GM12878 (cell line): Measurements from ENCODE around the gene TMEM14B. TPM values are rescaled to one million over a fixed set of nuclear protein-coding genes. Genes with fewer than 3 reads are reported as not detected.

Source experiments
- ATAC-seq: fragments of 200-7000 bp; cut with Tn5 transposase; 3 replicates; pipeline ENCODE4 v1.9.1; 2020; ENCODE audit warnings: mild to moderate bottlenecking, moderate library complexity
- BruUV-seq: library from RNA; stranded (reverse); fragments of 400-500 nt; replicated peaks from 2 replicates; lab custom pipeline; 2021; lab: Mats Ljungman, UMichigan
- CTCF ChIA-PET: fragments of 300-600 bp; sonication (Branson Sonifier 250); formaldehyde crosslinking; extraction: SDS; loops from one replicate; lab custom pipeline; 2021; ENCODE audit warnings: inconsistent platforms; lab: Yijun Ruan, JAX
- POLR2A ChIA-PET: fragments of 350-600 bp; formaldehyde crosslinking; extraction: SDS; loops from one replicate; lab custom pipeline; 2021; ENCODE audit warnings: inconsistent platforms; lab: Charles Lee
- RAD21 ChIA-PET: fragments of 300-600 bp; sonication (Branson Sonifier 250); formaldehyde crosslinking; loops from one replicate; lab custom pipeline; 2023; ENCODE audit warnings: antibody characterized with exemption; ENCODE audit not compliant: unreplicated experiment; lab: Charles Lee
- SMC1A ChIA-PET: fragments of 300-600 bp; sonication (Branson Sonifier 250); formaldehyde crosslinking; loops from one replicate; lab custom pipeline; 2023; ENCODE audit not compliant: unreplicated experiment, uncharacterized antibody; lab: Charles Lee
- DNase-seq: peaks from one replicate; pipeline ENCODE4 v3.0.0-alpha.2; 2011; ENCODE audit warnings: low read depth, low spot score
- FAIRE-seq: peaks from 3 replicates; lab custom pipeline; 2011; peaks lifted over from hg19 to GRCh38; lab: Jason Lieb, UNC
- H2AFZ ChIP-seq: 2 replicates; pipeline ENCODE4 v1.6.0; 2011; ENCODE audit warnings: low read depth, low read length, control low read depth; ENCODE audit not compliant: control insufficient read depth
- H3K27ac ChIP-seq: 2 replicates; pipeline ENCODE4 v1.5.1; 2011; ENCODE audit warnings: control low read depth; ENCODE audit not compliant: control insufficient read depth, insufficient read depth
- H3K27me3 ChIP-seq, 2 experiments: replicated peaks in 1 of 2; 2 replicates each; pipeline versions ENCODE4 v1.6.0 to v1.6.1; 2011; ENCODE audit warnings: low read length in 1 of 2; ENCODE audit not compliant: control insufficient read depth in 2 of 2, insufficient read depth in 2 of 2
- H3K36me3 ChIP-seq, 2 experiments: 2 replicates each; pipeline ENCODE4 v1.5.1; 2011; ENCODE audit warnings: low read length in 1 of 2; ENCODE audit not compliant: control insufficient read depth in 2 of 2, insufficient read depth in 2 of 2
- H3K4me1 ChIP-seq: 2 replicates; pipeline ENCODE4 v1.6.1; 2011; ENCODE audit warnings: mild to moderate bottlenecking, low read length, moderate library complexity, mixed read lengths; ENCODE audit not compliant: control insufficient read depth, insufficient read depth
- H3K4me2 ChIP-seq: 2 replicates; pipeline ENCODE4 v1.6.0; 2011; ENCODE audit warnings: control low read depth; ENCODE audit not compliant: control insufficient read depth, insufficient read depth
- H3K4me3 ChIP-seq: fragments of 200-600 bp; sonication (generic); 2 replicates; pipeline ENCODE4 v1.5.1; 2016
- H3K79me2 ChIP-seq: 2 replicates; pipeline ENCODE4 v1.6.0; 2011; ENCODE audit warnings: low read length; ENCODE audit not compliant: control insufficient read depth, insufficient read depth
- H3K9ac ChIP-seq: 2 replicates; pipeline ENCODE4 v1.8.0; 2011; ENCODE audit warnings: low read length, control low read depth, mixed read lengths; ENCODE audit not compliant: control insufficient read depth, insufficient read depth
- H3K9me3 ChIP-seq: replicated peaks from 3 replicates; pipeline ENCODE4 v1.5.1; 2011; ENCODE audit warnings: mild to moderate bottlenecking, low read length; ENCODE audit not compliant: control insufficient read depth, insufficient read depth
- H4K20me1 ChIP-seq: 2 replicates; pipeline ENCODE4 v1.6.0; 2011; ENCODE audit not compliant: control insufficient read depth, insufficient read depth
- BCL11A ChIP-seq: IDR thresholded peaks from 2 replicates; pipeline ENCODE4 v1.6.1; 2011; ENCODE audit warnings: low read depth, low read length
- DPF2 ChIP-seq: fragments of 450-650 bp; IDR thresholded peaks from 2 replicates; pipeline ENCODE4 v1.6.1; 2017; ENCODE audit warnings: mild to moderate bottlenecking
- LARP7 ChIP-seq: fragments of 450-650 bp; IDR thresholded peaks from 2 replicates; pipeline ENCODE4 v1.6.1; 2017; ENCODE audit warnings: mild to moderate bottlenecking
- NBN ChIP-seq: fragments of 450-650 bp; IDR thresholded peaks from 2 replicates; pipeline ENCODE4 v1.6.1; 2016
- NFXL1 ChIP-seq: fragments of 450-650 bp; IDR thresholded peaks from 2 replicates; pipeline ENCODE4 v1.6.1; 2017; ENCODE audit warnings: antibody characterized with exemption, mild to moderate bottlenecking, borderline replicate concordance
- NR2C2 ChIP-seq: IDR thresholded peaks from 2 replicates; pipeline ENCODE4 v1.6.1; 2011; ENCODE audit warnings: borderline replicate concordance, low read depth; ENCODE audit not compliant: control insufficient read depth, insufficient read length
- NR2F1 ChIP-seq: fragments of 450-650 bp; conservative IDR thresholded peaks from 2 replicates; pipeline ENCODE4 v1.6.1; 2017; ENCODE audit warnings: mild to moderate bottlenecking
- POU2F2 ChIP-seq: IDR thresholded peaks from 3 replicates; pipeline ENCODE4 v1.6.1; 2011; ENCODE audit warnings: low read depth, mild to moderate bottlenecking, low read length, borderline replicate concordance
- RB1 ChIP-seq: fragments of 450-650 bp; formaldehyde crosslinking; IDR thresholded peaks from 2 replicates; pipeline ENCODE4 v1.6.1; 2017; ENCODE audit warnings: mild to moderate bottlenecking, borderline replicate concordance
- ZBED1 ChIP-seq: IDR thresholded peaks from 2 replicates; pipeline ENCODE4 v1.6.1; 2016; ENCODE audit warnings: borderline replicate concordance
- WGBS: methylation state at CpG from one replicate; pipeline ENCODE4 v1.1.6; 2016; ENCODE audit warnings: low lambda C conversion rate; ENCODE audit not compliant: insufficient replicate concordance, insufficient coverage; ENCODE audit errors: missing lambda C conversion rate; 5-methylcytosine and 5-hydroxymethylcytosine counted together
- in situ Hi-C: fragments of 300-500 bp; cut with MboI; formaldehyde crosslinking; loops from 9 replicates; pipeline ENCODE4 v1.14.3; 2018; ENCODE audit warnings: mixed read lengths
- intact Hi-C: fragments of 100-400 bp; cut with micrococcal nuclease; formaldehyde crosslinking; loops from one replicate; pipeline ENCODE4 v1.14.2; 2022; ENCODE audit not compliant: unreplicated experiment
- polyA plus RNA-seq, 11 experiments: library from polyadenylated mRNA; depleted of rRNA in 4 of 11; unstranded in 6 of 11; stranded (reverse) in 5 of 11; fragments of >200 nt; fragmentation: Nextera tagmentation in 4 of 11; fragmentation: Illumina TruSeq in 1 of 11; extraction: Ambion mirVana in 4 of 11; extraction: Trizol in 1 of 11; gene quantifications; 1 replicate in 1 of 11; 2 replicates in 10 of 11; pipeline versions ENCODE4 v1.2.1 to v1.2.3, GENCODE V29; 2011 to 2016; ENCODE audit warnings: inconsistent platforms in 2 of 11, missing spikeins in 2 of 11, low read depth in 1 of 11
- total RNA-seq, 4 experiments: library from RNA; depleted of rRNA in 3 of 4; stranded (reverse); fragments of >200 nt in 3 of 4; fragmentation: Illumina TruSeq in 1 of 4; extraction: Trizol in 1 of 4; gene quantifications; 2 replicates each; pipeline versions ENCODE4 v1.2.1 to v1.2.3, GENCODE V29; 2013 to 2021
- TF ChIP-seq, protein P1 (sequence below), 3 experiments: IDR thresholded peaks in 2 of 3; conservative IDR thresholded peaks in 1 of 3; 2 replicates each; pipeline ENCODE4 v1.5.1; 2011; ENCODE audit warnings: low read depth in 3 of 3, low read length in 3 of 3, mild to moderate bottlenecking in 3 of 3, control low read depth in 2 of 3, moderate library complexity in 2 of 3, inconsistent platforms in 1 of 3, mixed read lengths in 1 of 3; ENCODE audit not compliant: control insufficient read depth in 2 of 3, insufficient read depth in 1 of 3; ENCODE audit errors: extremely low read depth in 1 of 3
- TF ChIP-seq, protein P2 (sequence below): IDR thresholded peaks from 2 replicates; pipeline ENCODE4 v1.6.1; 2011; ENCODE audit warnings: low read depth, mild to moderate bottlenecking, low read length, moderate library complexity, borderline replicate concordance; ENCODE audit errors: extremely low read depth
- TF ChIP-seq, protein P3 (sequence below): fragments of 450-650 bp; IDR thresholded peaks from 2 replicates; pipeline ENCODE4 v1.6.1; 2016; ENCODE audit warnings: mild to moderate bottlenecking
- TF ChIP-seq, protein P4 (sequence below): IDR thresholded peaks from 2 replicates; pipeline ENCODE4 v1.6.1; 2011; ENCODE audit warnings: low read depth, low read length, improper control_type of control experiment, borderline replicate concordance
- TF ChIP-seq, protein P5 (sequence below): fragments of 450-650 bp; IDR thresholded peaks from 2 replicates; pipeline ENCODE4 v1.6.1; 2017; ENCODE audit warnings: low read depth, mild to moderate bottlenecking, moderate library complexity

The TMEM14B gene
- total and polyA plus RNA-seq, 10 of the 15 experiments (the other 5 are each of a cell fraction or from before 2014, with no cell fraction given) = 80.5 to 399 (median 136) TPM

DNA sequence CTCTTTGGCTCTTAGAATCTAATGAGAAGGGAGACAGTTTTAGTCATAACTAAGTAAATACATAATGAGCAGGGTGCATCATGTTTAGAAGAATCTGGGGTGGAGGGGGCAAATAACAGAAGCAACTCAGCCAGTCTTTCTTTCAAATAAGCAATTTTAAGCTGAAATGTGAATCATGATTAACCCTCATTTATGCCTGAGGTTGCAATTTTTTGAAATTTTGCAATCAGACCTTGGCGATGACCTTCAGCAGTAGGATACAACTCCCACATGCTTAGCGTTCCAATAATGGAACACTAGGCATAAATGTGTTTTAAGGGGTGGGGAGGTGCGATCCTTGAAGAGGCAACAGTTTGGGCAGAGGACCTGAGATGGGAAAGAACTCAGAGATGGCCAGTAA, 30.6 kb downstream of the TMEM14B start (continued):
- TF ChIP-seq, protein P1, sequence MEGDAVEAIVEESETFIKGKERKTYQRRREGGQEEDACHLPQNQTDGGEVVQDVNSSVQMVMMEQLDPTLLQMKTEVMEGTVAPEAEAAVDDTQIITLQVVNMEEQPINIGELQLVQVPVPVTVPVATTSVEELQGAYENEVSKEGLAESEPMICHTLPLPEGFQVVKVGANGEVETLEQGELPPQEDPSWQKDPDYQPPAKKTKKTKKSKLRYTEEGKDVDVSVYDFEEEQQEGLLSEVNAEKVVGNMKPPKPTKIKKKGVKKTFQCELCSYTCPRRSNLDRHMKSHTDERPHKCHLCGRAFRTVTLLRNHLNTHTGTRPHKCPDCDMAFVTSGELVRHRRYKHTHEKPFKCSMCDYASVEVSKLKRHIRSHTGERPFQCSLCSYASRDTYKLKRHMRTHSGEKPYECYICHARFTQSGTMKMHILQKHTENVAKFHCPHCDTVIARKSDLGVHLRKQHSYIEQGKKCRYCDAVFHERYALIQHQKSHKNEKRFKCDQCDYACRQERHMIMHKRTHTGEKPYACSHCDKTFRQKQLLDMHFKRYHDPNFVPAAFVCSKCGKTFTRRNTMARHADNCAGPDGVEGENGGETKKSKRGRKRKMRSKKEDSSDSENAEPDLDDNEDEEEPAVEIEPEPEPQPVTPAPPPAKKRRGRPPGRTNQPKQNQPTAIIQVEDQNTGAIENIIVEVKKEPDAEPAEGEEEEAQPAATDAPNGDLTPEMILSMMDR (IDR thresholded peaks at IDR 0.05 in 2 of 3, conservative IDR thresholded peaks at IDR 0.05 in 1 of 3; ENCODE audit: control insufficient read depth in 2 of 3, extremely low read depth in 1 of 3, insufficient read depth in 1 of 3, low read depth in 3 of 3, low read length in 3 of 3) = no peak
- TF ChIP-seq, protein P2, sequence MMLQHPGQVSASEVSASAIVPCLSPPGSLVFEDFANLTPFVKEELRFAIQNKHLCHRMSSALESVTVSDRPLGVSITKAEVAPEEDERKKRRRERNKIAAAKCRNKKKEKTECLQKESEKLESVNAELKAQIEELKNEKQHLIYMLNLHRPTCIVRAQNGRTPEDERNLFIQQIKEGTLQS = no peak
- TF ChIP-seq, all 136 proteins: peak for 0

DNA sequence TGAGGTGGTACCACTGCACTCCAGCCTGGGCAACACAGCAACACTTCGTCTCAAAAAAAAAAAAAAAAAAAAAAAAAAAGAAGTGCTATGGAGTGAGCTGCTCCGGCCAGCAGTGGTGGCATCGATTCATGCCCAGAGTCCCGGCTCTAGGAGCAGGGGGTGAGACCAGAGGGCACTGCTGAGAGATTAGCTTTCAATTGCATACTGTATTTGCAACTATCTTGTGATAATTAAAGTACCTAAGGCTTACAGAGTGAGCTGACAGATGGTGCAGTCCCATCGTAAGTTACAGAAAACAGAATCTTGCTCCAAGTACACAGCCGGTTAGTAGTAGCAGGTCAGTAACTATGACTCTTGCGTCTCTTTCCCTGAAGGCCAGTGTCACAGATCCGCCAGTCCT, 31.5 kb downstream of the TMEM14B start:
- ChIA-PET CTCF (interaction anchor here (1.5 kb wide), 1 partner anchor 13 kb away, joined by 3 read pairs; no protein-coding TSS in a partner anchor), RAD21 (interaction anchor here (0.6 kb wide), 1 partner anchor 1219 kb away, joined by 3 read pairs; no protein-coding TSS in a partner anchor), POLR2A (no interaction called here), SMC1A (no interaction called here)
- no TSS peak for BruUV-seq
- Histone ChIP-seq H3K4me1 (no peaks in the 10 kb centered on the region), H3K9ac (no peak overlapping the region), H3K27ac (no peak overlapping the region), H4K20me1 (no peaks in the 10 kb centered on the region), H3K4me3 (no peak overlapping the region), H3K9me3 (no peaks in the 10 kb centered on the region), H3K27me3 (no peaks in the 10 kb centered on the region), H3K79me2 (no peaks in the 10 kb centered on the region), H2AFZ (no peak overlapping the region), H3K36me3 (peaks cover 0 to 3% of the 10 kb centered on the region in 2 experiments; a peak in 2 of 4 replicates), H3K4me2 (no peak overlapping the region)
- WGBS = 99% methylated on average over 8 of the region's 8 CpGs
- DNase-seq (no peak), ATAC-seq (no peak), FAIRE-seq (no peak)
- in situ Hi-C loops = no loop called here
- no peak for TF ChIP-seq ZBED1
- no peak for TF ChIP-seq POU2F2
- no peak for TF ChIP-seq RB1
- TF ChIP-seq, protein P3, sequence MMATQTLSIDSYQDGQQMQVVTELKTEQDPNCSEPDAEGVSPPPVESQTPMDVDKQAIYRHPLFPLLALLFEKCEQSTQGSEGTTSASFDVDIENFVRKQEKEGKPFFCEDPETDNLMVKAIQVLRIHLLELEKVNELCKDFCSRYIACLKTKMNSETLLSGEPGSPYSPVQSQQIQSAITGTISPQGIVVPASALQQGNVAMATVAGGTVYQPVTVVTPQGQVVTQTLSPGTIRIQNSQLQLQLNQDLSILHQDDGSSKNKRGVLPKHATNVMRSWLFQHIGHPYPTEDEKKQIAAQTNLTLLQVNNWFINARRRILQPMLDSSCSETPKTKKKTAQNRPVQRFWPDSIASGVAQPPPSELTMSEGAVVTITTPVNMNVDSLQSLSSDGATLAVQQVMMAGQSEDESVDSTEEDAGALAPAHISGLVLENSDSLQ = no peak
- no peak for TF ChIP-seq DPF2
- no peak for TF ChIP-seq BCL11A
- TF ChIP-seq NR2C2 = no peak
- TF ChIP-seq, protein P4, sequence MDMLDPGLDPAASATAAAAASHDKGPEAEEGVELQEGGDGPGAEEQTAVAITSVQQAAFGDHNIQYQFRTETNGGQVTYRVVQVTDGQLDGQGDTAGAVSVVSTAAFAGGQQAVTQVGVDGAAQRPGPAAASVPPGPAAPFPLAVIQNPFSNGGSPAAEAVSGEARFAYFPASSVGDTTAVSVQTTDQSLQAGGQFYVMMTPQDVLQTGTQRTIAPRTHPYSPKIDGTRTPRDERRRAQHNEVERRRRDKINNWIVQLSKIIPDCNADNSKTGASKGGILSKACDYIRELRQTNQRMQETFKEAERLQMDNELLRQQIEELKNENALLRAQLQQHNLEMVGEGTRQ = no peak
- no peak for TF ChIP-seq NBN
- TF ChIP-seq NFXL1 = no peak
- no peak for TF ChIP-seq LARP7
- no peak for TF ChIP-seq NR2F1
- TF ChIP-seq, protein P5, sequence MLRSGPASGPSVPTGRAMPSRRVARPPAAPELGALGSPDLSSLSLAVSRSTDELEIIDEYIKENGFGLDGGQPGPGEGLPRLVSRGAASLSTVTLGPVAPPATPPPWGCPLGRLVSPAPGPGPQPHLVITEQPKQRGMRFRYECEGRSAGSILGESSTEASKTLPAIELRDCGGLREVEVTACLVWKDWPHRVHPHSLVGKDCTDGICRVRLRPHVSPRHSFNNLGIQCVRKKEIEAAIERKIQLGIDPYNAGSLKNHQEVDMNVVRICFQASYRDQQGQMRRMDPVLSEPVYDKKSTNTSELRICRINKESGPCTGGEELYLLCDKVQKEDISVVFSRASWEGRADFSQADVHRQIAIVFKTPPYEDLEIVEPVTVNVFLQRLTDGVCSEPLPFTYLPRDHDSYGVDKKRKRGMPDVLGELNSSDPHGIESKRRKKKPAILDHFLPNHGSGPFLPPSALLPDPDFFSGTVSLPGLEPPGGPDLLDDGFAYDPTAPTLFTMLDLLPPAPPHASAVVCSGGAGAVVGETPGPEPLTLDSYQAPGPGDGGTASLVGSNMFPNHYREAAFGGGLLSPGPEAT = no peak
- intact Hi-C loops = no loop called here
